Gastrocnemius medialis (tissue), 4 donors: Measurements from ENCODE around the gene TEX36. TPM values are rescaled to one million over a fixed set of nuclear protein-coding genes. Genes with fewer than 3 reads are reported as not detected.

Experiments used
- ATAC-seq, 2 donors: fragments of 150-250 bp; one replicate each; pipeline ENCODE4 v1.9.1; 2016
- DNase-seq, 2 donors: peaks; one replicate each; pipeline ENCODE4 v3.0.0-alpha.2; 2019
- H3K27ac ChIP-seq, 4 donors: fragments of 200-600 bp; sonication (generic); 1 replicate in 1 of 4; 2 replicates in 3 of 4; pipeline ENCODE4 v1.5.1; 2016 to 2018; ENCODE audit warnings: mild to moderate bottlenecking in 2 of 4, moderate library complexity in 1 of 4
- H3K27me3 ChIP-seq, 3 donors: fragments of 200-600 bp; sonication (generic) in 2 of 3; 1 replicate in 1 of 3; 2 replicates in 2 of 3; pipeline versions ENCODE4 v1.5.1 to v1.6.0; 2016 to 2019; ENCODE audit warnings: mild to moderate bottlenecking in 1 of 3, moderate library complexity in 1 of 3
- H3K36me3 ChIP-seq, 2 donors: fragments of 200-600 bp; sonication (generic) in 1 of 2; one replicate each; pipeline ENCODE4 v1.5.1; 2017 to 2018
- H3K4me1 ChIP-seq, 2 donors: fragments of 200-600 bp; sonication (generic) in 1 of 2; one replicate each; pipeline ENCODE4 v1.5.1; 2016 to 2017; ENCODE audit warnings: mild to moderate bottlenecking in 2 of 2
- H3K4me3 ChIP-seq, 4 donors: fragments of 200-600 bp; sonication (generic) in 3 of 4; 1 replicate in 1 of 4; 2 replicates in 3 of 4; pipeline ENCODE4 v1.5.1; 2016 to 2019; ENCODE audit warnings: mild to moderate bottlenecking in 2 of 4
- H3K9me3 ChIP-seq, 3 donors: fragments of 200-600 bp; sonication (generic) in 2 of 3; 1 replicate in 1 of 3; 2 replicates in 2 of 3; pipeline ENCODE4 v1.5.1; 2016 to 2019
- POLR2A ChIP-seq, 2 donors: fragments of 450-650 bp; IDR thresholded peaks; one replicate each; pipeline ENCODE4 v1.6.1; 2017; ENCODE audit warnings: antibody characterized with exemption in 2 of 2, mild to moderate bottlenecking in 2 of 2, moderate library complexity in 2 of 2
- in situ Hi-C, 4 donors: fragments of 200-750 bp; cut with MboI; loops; one replicate each; pipeline versions ENCODE4 v1.15.0 to v1.8.0; 2017; ENCODE audit warnings: low sequenced_read_pairs in 4 of 4
- intact Hi-C: fragments of 100-400 bp; cut with DNase I; formaldehyde crosslinking; loops from one replicate; pipeline ENCODE4 v1.15.1; 2023; ENCODE audit warnings: low total_unique reads
- total RNA-seq, 4 donors: library from RNA; depleted of rRNA; stranded (reverse); fragments of >200 nt; gene quantifications; one replicate each; pipeline versions ENCODE4 v1.1.0 to v1.2.3, GENCODE V29; 2016
- TF ChIP-seq, protein P1 (sequence below), 5 experiments: fragments of 450-650 bp in 3 of 5; fragments of 200-600 bp in 2 of 5; sonication (generic) in 2 of 5; IDR thresholded peaks in 4 of 5; conservative IDR thresholded peaks in 1 of 5; 1 replicate in 4 of 5; 2 replicates in 1 of 5; pipeline ENCODE4 v1.5.1; 2016 to 2019; ENCODE audit warnings: antibody characterized with exemption in 5 of 5, mild to moderate bottlenecking in 3 of 5, moderate library complexity in 3 of 5

The TEX36 gene, protein sequence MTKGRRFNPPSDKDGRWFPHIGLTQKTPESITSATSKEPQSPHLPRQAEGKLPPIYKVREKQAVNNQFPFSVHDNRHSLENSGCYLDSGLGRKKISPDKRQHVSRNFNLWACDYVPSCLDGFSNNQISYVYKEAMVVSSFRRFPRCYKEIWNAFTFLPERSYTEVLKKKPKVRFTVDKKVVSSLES
- not detected for total RNA-seq

DNA sequence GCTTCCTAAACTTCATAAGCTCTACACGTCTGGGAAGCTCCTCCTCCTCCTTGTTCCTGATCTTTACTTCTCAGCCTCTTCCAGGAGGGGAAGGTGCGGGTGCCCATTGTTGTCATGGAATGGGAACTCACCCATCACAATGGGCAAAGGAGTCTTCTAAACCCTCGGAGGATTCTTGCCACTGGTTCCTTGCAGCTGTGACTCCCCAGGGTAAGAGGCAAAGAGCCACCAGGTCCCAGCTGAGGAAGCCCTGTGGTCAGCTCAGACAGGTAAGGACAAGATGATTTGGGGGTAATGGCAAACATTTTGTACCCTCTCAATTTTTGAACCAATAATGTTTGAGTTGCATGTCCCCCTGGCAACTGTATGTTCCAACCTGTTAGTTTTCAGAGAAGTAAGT lies at the start of gene TEX36:
Gene TEX36 (minus strand): TSS at position 101 of the 400 bp plus-strand sequence. CDS start 174 bp downstream, outside the sequence.
- in situ Hi-C loops (no loop called here), intact Hi-C loops (no loop called here)
- no peak within 1 kb of the TSS for H3K27ac ChIP-seq
- no peaks in the 10 kb centered on the region for H3K9me3 ChIP-seq
- H3K27me3 ChIP-seq, result no peaks in the 10 kb centered on the region
- TF ChIP-seq, protein P1, sequence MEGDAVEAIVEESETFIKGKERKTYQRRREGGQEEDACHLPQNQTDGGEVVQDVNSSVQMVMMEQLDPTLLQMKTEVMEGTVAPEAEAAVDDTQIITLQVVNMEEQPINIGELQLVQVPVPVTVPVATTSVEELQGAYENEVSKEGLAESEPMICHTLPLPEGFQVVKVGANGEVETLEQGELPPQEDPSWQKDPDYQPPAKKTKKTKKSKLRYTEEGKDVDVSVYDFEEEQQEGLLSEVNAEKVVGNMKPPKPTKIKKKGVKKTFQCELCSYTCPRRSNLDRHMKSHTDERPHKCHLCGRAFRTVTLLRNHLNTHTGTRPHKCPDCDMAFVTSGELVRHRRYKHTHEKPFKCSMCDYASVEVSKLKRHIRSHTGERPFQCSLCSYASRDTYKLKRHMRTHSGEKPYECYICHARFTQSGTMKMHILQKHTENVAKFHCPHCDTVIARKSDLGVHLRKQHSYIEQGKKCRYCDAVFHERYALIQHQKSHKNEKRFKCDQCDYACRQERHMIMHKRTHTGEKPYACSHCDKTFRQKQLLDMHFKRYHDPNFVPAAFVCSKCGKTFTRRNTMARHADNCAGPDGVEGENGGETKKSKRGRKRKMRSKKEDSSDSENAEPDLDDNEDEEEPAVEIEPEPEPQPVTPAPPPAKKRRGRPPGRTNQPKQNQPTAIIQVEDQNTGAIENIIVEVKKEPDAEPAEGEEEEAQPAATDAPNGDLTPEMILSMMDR (IDR thresholded peaks at IDR 0.05 in 4 of 5, conservative IDR thresholded peaks at IDR 0.05 in 1 of 5), result no peak
- no peak for TF ChIP-seq POLR2A (IDR thresholded peaks at IDR 0.05)
- no peaks in the 10 kb centered on the region for H3K4me1 ChIP-seq
- no peak within 1 kb of the TSS for H3K4me3 ChIP-seq
- ATAC-seq (no peak), DNase-seq (no peak)
- no peaks in the 10 kb centered on the region for H3K36me3 ChIP-seq

- Histone ChIP-seq H3K4me3 (no peak overlapping the region), H3K9me3 (no peaks in the 10 kb centered on the region), H3K27ac (no peak overlapping the region), H3K27me3 (no peaks in the 10 kb centered on the region), H3K36me3 (peaks cover 13 to 89% of the 10 kb centered on the region in 2 donors), H3K4me1 (peaks cover 1 to 5% of the 10 kb centered on the region in 2 donors)
- in situ Hi-C loops, result loop anchor here in 2 of 4 donors (10.0 kb wide), 1 partner anchor 97 kb away; the partner anchor contains the start of genes BCCIP (in 2 of the 2) and UROS (in 2 of the 2)
- intact Hi-C loops, result no loop called here
- no peak for ATAC-seq
- TF ChIP-seq, protein P1 (IDR thresholded peaks at IDR 0.05 in 4 of 5, conservative IDR thresholded peaks at IDR 0.05 in 1 of 5), result no peak
- no peak for TF ChIP-seq POLR2A (IDR thresholded peaks at IDR 0.05)
- DNase-seq, result no peak
Measured at GRCh38 chr10:125727436-125727835, 44.5 kb upstream of the TEX36 start.

- in situ Hi-C loops, result loop anchor here in 2 of 4 donors (10.0 kb wide), 1 partner anchor 98 kb away; the partner anchor contains the start of genes BCCIP (in 2 of the 2) and UROS (in 2 of the 2)
- DNase-seq, result no peak
- no peak for ATAC-seq
- Histone ChIP-seq H3K27me3 (no peaks in the 10 kb centered on the region), H3K36me3 (peaks cover 13 to 88% of the 10 kb centered on the region in 2 donors), H3K4me1 (peaks cover 0 to 1% of the 10 kb centered on the region in 2 donors), H3K9me3 (no peaks in the 10 kb centered on the region), H3K27ac (no peak overlapping the region), H3K4me3 (no peak overlapping the region)
- intact Hi-C loops, result no loop called here
- TF ChIP-seq, protein P1 (IDR thresholded peaks at IDR 0.05 in 4 of 5, conservative IDR thresholded peaks at IDR 0.05 in 1 of 5), result no peak
- no peak for TF ChIP-seq POLR2A (IDR thresholded peaks at IDR 0.05)
Measured at GRCh38 chr10:125726914-125727313, 44.0 kb upstream of the TEX36 start.

DNA sequence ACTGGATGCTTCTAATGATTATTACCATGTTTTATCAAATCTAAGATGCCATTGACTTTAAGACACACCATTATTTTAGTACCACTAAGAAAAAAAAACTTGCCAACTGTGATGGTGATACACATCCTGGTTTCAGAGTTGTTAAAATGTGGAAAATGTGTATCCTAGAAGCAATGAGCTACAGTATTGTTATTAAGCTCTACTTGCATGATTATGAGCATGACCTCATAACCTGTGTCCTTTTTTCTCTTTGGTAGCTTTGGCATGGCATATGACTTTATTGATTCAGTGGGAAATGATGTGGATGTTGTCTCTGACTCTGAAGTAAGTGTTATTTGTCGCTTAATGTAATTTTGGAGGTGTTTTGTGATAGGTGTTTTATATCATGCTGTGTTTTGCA lies 39.8 kb upstream of the TEX36 start:
- H3K27ac ChIP-seq, result no peak overlapping the region
- intact Hi-C loops, result no loop called here

More for the DNA sequence above, 39.8 kb upstream of the TEX36 start:
- no peak for DNase-seq
- Histone ChIP-seq H3K9me3 (no peaks in the 10 kb centered on the region), H3K27me3 (no peaks in the 10 kb centered on the region), H3K4me1 (peaks cover 12 to 17% of the 10 kb centered on the region in 2 donors), H3K36me3 (peaks cover 6 to 51% of the 10 kb centered on the region in 2 donors), H3K4me3 (no peak overlapping the region)
- in situ Hi-C loops, result loop anchor here in 2 of 4 donors (10.0 kb wide), 1 partner anchor 102 kb away; the partner anchor contains the start of genes BCCIP (in 2 of the 2) and UROS (in 2 of the 2)
- TF ChIP-seq, protein P1 (IDR thresholded peaks at IDR 0.05 in 4 of 5, conservative IDR thresholded peaks at IDR 0.05 in 1 of 5), result no peak
- TF ChIP-seq POLR2A (IDR thresholded peaks at IDR 0.05), result no peak
- ATAC-seq, result no peak
